ENCODE data around the gene NLRP4.
"Not testable (repeated sequence)": the region's sequence is repeated elsewhere in the genome, so short reads cannot be mapped to it uniquely, and the experiment has no call there.

NLRP4 gene

GRCh38 chr19:55907286-55907685, 70.9 kb downstream of the NLRP4 start:
- TF ChIP-seq CTCF (IDR thresholded peaks at IDR 0.05) = no peak
- Histone ChIP-seq H3K27ac (no peak overlapping the region), H3K4me3 (no peak overlapping the region)
- no peak for DNase-seq (ENCODE audit: low spot score)

GRCh38 chr19:55907746-55908145, 71.4 kb downstream of the NLRP4 start:
- no peak for TF ChIP-seq CTCF (IDR thresholded peaks at IDR 0.05)
- H3K4me3 ChIP-seq = no peak overlapping the region
- no peak for DNase-seq (ENCODE audit: low spot score)
- H3K27ac ChIP-seq = no peak overlapping the region

GRCh38 chr19:55909801-55910200, 73.5 kb downstream of the NLRP4 start:
- DNase-seq (ENCODE audit: low spot score) = no peak
- H3K4me3 ChIP-seq = no peak overlapping the region
- no peak for TF ChIP-seq CTCF (IDR thresholded peaks at IDR 0.05)
- H3K27ac ChIP-seq = no peak overlapping the region

- no peak overlapping the region for H3K4me3 ChIP-seq
- no peak for TF ChIP-seq CTCF (IDR thresholded peaks at IDR 0.05)
These were observed 76.6 kb downstream of the NLRP4 start for GRCh38 chr19:55912916-55913315.

GRCh38 chr19:55913643-55914268, 77.4 kb downstream of the NLRP4 start:
- no peak for TF ChIP-seq CTCF (IDR thresholded peaks at IDR 0.05)
- H3K4me3 ChIP-seq = no peak overlapping the region
- DNase-seq (ENCODE audit: low spot score) = no peak
- no peak overlapping the region for H3K27ac ChIP-seq

More at GRCh38 chr19:55912916-55913315, 76.6 kb downstream of the NLRP4 start:
- no peak for DNase-seq (ENCODE audit: low spot score)
- H3K27ac ChIP-seq = no peak overlapping the region

GRCh38 chr19:55923556-55923955, 87.2 kb downstream of the NLRP4 start:
- no peak for TF ChIP-seq CTCF (IDR thresholded peaks at IDR 0.05)
- Histone ChIP-seq H3K4me3 (no peak overlapping the region), H3K27ac (no peak overlapping the region)
- DNase-seq (ENCODE audit: low spot score) = no peak

GRCh38 chr19:55927991-55928390, 91.7 kb downstream of the NLRP4 start:
- DNase-seq (ENCODE audit: low spot score) = no peak
- H3K27ac ChIP-seq = no peak overlapping the region
- no peak for TF ChIP-seq CTCF (IDR thresholded peaks at IDR 0.05)
- H3K4me3 ChIP-seq = no peak overlapping the region

GRCh38 chr19:55929258-55929657, 92.9 kb downstream of the NLRP4 start:
- H3K27ac ChIP-seq; DNase-seq (ENCODE audit: low spot score); H3K4me3 ChIP-seq: not testable (repeated sequence)

Data from coronary artery (tissue), 2 donors.